ENCODE results near the gene FGFR2. TPM values are rescaled to one million over a fixed set of nuclear protein-coding genes. Genes with fewer than 3 reads are reported as not detected.

Gene FGFR2
- total RNA-seq, 1 donor from 2014 or later = 2.9 TPM

- Mint-ChIP-seq H3K4me1 (ENCODE audit: low read depth) (peaks cover 4% of the 10 kb centered on the region), H3K27me3 (ENCODE audit: low read depth) (no peaks in the 10 kb centered on the region), H3K9me3 (ENCODE audit: low read depth) (peaks cover 3% of the 10 kb centered on the region), H3K27ac (ENCODE audit: unreplicated experiment) (no peak overlapping the region), H3K36me3 (ENCODE audit: low read depth) (peaks cover 4% of the 10 kb centered on the region), H3K4me3 (ENCODE audit: unreplicated experiment) (no peak overlapping the region)
- DNase-seq (ENCODE audit: low spot score) = no peak
- no peak for TF ChIP-seq CTCF (IDR thresholded peaks at IDR 0.05)
Observed at GRCh38 chr10:121544301-121544869, 53.9 kb downstream of the FGFR2 start.

- no peak for TF ChIP-seq CTCF (IDR thresholded peaks at IDR 0.05)
- peaks cover 4% of the 10 kb centered on the region for H3K4me1 Mint-ChIP-seq (ENCODE audit: low read depth)
- no peaks in the 10 kb centered on the region for H3K27me3 Mint-ChIP-seq (ENCODE audit: low read depth)
- peaks cover 2% of the 10 kb centered on the region for H3K36me3 Mint-ChIP-seq (ENCODE audit: low read depth)
- no peak overlapping the region for H3K27ac Mint-ChIP-seq (ENCODE audit: unreplicated experiment)
- H3K9me3 Mint-ChIP-seq (ENCODE audit: low read depth) = peaks cover 3% of the 10 kb centered on the region
- DNase-seq (ENCODE audit: low spot score) = no peak
- no peak overlapping the region for H3K4me3 Mint-ChIP-seq (ENCODE audit: unreplicated experiment)
Observed at GRCh38 chr10:121543545-121543944, 54.7 kb downstream of the FGFR2 start.

GRCh38 chr10:121541450-121542120 is 56.7 kb downstream of the FGFR2 start:
- H3K9me3 Mint-ChIP-seq (ENCODE audit: low read depth) = peaks cover 3% of the 10 kb centered on the region
- H3K36me3 Mint-ChIP-seq (ENCODE audit: low read depth) = peaks cover 4% of the 10 kb centered on the region
- no peak for TF ChIP-seq CTCF (IDR thresholded peaks at IDR 0.05)
- H3K4me3 Mint-ChIP-seq (ENCODE audit: unreplicated experiment) = no peak overlapping the region
- H3K27ac Mint-ChIP-seq (ENCODE audit: unreplicated experiment) = no peak overlapping the region
- DNase-seq (ENCODE audit: low spot score) = no peak
- H3K27me3 Mint-ChIP-seq (ENCODE audit: low read depth) = no peaks in the 10 kb centered on the region
- peaks cover 4% of the 10 kb centered on the region for H3K4me1 Mint-ChIP-seq (ENCODE audit: low read depth)

- no peak for DNase-seq (ENCODE audit: low spot score)
- no peak overlapping the region for H3K27ac Mint-ChIP-seq (ENCODE audit: unreplicated experiment)
- H3K27me3 Mint-ChIP-seq (ENCODE audit: low read depth) = no peaks in the 10 kb centered on the region
- H3K36me3 Mint-ChIP-seq (ENCODE audit: low read depth) = peaks cover 4% of the 10 kb centered on the region
- peaks cover 3% of the 10 kb centered on the region for H3K9me3 Mint-ChIP-seq (ENCODE audit: low read depth)
- H3K4me1 Mint-ChIP-seq (ENCODE audit: low read depth) = peaks cover 4% of the 10 kb centered on the region
- TF ChIP-seq CTCF (IDR thresholded peaks at IDR 0.05) = no peak
- no peak overlapping the region for H3K4me3 Mint-ChIP-seq (ENCODE audit: unreplicated experiment)
Observed at GRCh38 chr10:121540732-121541395, 57.4 kb downstream of the FGFR2 start.

- H3K4me1 Mint-ChIP-seq (ENCODE audit: low read depth) = peaks cover 4% of the 10 kb centered on the region
Observed at GRCh38 chr10:121539786-121540185, 58.5 kb downstream of the FGFR2 start.

More at GRCh38 chr10:121539786-121540185, 58.5 kb downstream of the FGFR2 start:
- H3K36me3 Mint-ChIP-seq (ENCODE audit: low read depth) = peaks cover 4% of the 10 kb centered on the region
- H3K27me3 Mint-ChIP-seq (ENCODE audit: low read depth) = no peaks in the 10 kb centered on the region
- DNase-seq (ENCODE audit: low spot score) = no peak
- H3K27ac Mint-ChIP-seq (ENCODE audit: unreplicated experiment) = no peak overlapping the region
- H3K4me3 Mint-ChIP-seq (ENCODE audit: unreplicated experiment) = no peak overlapping the region
- no peak for TF ChIP-seq CTCF (IDR thresholded peaks at IDR 0.05)
- peaks cover 3% of the 10 kb centered on the region for H3K9me3 Mint-ChIP-seq (ENCODE audit: low read depth)
